HG02970 (cell line): ENCODE measurements around the gene CELSR1.
"Not testable (repeated sequence)": the region's sequence is repeated elsewhere in the genome, so short reads cannot be mapped to it uniquely, and the experiment has no call there.

Experiments
- ATAC-seq: cut with Tn5 transposase; IDR thresholded peaks from one replicate; pipeline ENCODE4 v1.9.1; 2021; ENCODE audit warnings: mild to moderate bottlenecking, moderate library complexity, moderate number of reproducible peaks; ENCODE audit not compliant: unreplicated experiment, low FRiP score

Gene CELSR1

DNA sequence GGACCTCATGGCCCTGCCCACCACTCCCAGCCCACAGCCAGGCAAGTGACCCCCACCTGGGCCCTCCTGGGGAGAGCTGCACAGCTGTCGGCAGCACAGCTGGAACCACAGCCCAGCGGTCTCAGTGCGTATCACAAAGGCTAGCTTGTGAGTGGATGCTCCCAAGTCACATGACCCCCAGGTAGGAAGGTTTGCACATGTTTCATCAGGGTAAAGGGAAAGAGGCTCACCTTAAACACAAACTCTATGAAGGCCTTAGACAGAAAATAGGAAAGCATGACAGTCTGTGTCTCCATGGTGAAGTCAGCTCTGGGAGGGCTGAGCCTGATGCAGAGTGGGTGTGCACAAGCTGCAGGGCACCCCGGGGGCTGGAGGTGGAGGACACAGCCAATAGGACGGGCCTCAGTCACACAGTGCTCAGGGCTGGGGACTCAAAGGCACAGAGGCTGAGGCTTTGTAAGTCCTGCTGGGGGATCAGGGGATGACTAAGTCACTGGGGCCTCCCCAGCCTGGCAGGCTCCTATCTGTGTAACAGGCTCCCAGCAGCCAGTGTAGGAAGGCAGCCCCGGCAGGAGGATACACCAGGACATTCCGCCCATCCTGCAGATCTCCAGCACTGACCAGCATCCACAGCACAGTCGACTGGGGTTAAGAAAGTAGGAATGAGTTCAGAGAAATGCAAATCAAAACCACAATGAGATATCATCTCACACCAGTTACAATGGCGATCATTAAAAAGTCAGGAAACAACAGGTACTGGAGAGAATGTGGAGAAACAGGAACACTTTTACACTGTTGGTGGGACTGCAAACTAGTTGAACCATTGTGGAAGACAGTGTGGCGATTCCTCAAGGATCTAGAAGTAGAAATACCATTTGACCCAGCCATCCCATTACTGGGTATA is 22.0 kb downstream of the CELSR1 start:
- no peak for ATAC-seq

- no peak for ATAC-seq
Observed at GRCh38 chr22:46514592-46515207, 22.7 kb downstream of the CELSR1 start.

DNA sequence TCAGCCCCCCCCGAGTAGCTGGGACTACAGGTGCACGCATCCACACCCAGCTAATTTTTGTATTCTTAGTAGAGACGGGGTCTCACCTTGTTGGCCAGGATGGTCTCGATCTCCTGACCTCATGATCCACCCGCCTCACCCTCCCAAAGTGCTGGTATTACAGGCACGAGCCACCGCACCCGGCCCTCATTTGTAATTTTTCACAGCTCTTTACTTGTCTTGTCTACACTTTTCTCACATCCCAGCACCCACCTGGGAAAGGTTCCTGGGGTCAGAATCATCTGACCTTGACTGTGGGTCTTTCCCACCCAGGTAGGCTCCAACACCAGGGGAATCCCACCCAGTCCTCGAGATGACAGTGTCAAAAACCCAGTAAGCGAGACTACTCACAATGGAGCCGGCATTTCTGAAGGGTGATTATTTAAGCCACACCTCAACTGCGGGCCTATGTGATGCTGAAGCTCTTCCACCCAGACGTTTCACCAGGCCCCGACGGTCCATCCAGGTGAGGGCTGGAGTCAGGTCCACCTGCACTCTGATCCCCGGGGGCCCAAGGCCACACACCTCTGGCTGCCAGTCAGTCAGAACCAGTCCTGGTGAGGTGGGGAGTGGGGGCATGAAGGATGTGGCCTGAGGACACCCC is 23.4 kb downstream of the CELSR1 start:
- ATAC-seq = no peak

DNA sequence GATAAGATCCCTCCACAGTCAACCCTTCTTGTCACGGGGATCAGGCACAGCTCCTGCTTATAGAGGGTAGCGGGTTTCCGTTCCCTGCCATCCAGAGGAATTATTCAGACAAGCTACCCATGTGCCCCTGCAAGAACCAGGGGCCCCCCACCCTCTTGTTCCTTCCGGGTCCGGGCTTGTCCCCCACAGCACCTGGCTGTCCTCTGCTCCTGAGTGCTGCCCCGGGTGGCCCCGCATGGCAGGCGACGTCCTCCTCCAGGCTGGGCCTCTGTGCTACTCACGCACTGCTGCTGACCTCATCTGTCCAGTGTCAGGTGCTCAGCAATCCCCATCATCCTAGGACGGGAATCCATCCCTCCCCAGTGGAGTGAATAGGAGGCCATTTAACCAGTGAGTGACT is 24.7 kb downstream of the CELSR1 start:
- ATAC-seq = no peak

- no peak for ATAC-seq
Observed at GRCh38 chr22:46512039-46512370, 25.4 kb downstream of the CELSR1 start.

- ATAC-seq = no peak
Observed at GRCh38 chr22:46511151-46512038, 26.0 kb downstream of the CELSR1 start.

GRCh38 chr22:46509416-46510089 is 27.9 kb downstream of the CELSR1 start:
- ATAC-seq = no peak

GRCh38 chr22:46508491-46508999 is 28.9 kb downstream of the CELSR1 start:
- ATAC-seq = no peak

GRCh38 chr22:46507451-46508425 is 29.7 kb downstream of the CELSR1 start:
- no peak for ATAC-seq

DNA sequence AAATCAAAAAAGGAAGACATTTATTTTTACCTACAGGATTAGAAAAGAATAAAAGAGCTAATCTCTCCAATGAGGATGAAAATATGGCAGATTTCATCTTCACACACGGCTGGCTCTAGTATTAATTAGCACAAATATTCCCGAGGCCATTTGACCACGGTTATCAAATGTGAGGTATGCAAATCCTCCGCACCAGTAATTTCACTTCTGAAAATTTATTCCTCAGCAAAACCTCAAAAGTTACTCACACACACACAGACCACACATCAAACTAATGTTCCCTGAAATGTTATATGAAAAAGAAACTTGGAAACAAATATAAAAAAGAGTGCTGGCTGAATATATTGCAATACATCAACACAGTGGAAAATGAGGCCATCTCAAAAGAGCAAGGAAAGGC is 32.8 kb downstream of the CELSR1 start:
- ATAC-seq = no peak

- no peak for ATAC-seq
Observed at GRCh38 chr22:46502440-46503175, 34.8 kb downstream of the CELSR1 start.

- no peak for ATAC-seq
Observed at GRCh38 chr22:46501701-46502100, 35.7 kb downstream of the CELSR1 start.

DNA sequence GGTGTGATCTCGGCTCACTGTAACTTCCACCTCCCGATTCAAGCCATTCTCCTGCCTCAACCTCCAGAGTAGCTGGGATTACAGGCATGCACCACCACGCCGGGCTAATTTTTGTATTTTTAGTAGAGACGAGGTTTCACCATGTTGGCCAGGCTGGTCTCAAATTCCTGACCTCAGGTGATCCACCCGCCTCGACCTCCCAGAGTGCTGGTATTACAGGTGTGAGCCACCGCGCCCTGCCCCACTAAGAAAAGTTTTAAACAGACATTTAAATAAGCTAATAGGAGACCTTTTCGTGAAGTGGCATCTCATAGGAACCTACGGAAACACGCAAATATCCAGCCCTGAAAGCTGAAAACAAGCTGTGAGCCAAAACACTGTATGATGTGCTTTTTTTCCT is 36.2 kb downstream of the CELSR1 start:
- ATAC-seq = not testable (repeated sequence)

- no peak for ATAC-seq
Observed at GRCh38 chr22:46500201-46500600, 37.2 kb downstream of the CELSR1 start.

DNA sequence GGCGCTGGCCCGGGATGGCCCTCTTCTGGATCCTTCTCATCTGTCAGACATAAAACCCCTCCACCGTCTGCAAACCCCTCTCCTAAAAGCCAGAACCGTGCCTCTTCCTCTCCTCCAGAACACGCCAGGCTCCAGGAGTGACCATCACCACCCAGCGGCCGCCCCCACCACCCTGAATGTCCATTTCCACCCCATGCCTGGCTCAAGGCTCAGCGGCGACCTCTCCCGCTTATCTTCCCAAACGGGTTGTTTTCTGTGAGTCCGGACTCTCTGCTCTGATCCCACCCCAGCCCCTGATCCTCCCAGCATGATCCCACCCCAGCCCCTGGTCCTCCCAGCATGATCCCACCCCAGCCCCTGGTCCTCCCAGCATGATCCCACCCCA is 37.6 kb downstream of the CELSR1 start:
- ATAC-seq = no peak

GRCh38 chr22:46491946-46492345 is 45.5 kb downstream of the CELSR1 start:
- ATAC-seq = no peak

DNA sequence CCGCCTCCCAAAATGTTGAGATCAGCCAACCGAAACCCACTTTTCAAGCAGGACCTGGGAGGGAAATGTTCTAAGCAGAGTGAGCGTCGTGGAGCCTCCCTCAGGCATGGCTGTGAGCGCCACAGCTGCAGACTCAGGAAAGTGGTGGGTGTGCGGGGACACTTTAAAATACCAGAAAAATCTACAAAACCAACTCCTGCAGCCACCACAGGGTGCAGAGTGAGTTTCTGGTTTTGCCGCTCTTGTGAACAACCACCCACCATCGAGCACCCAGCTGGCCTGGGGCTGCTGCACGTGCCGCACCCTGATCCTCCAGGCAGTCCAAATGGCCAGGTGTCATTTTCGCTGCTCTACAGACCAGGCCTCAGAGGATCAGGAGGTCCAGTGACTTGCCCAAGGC is 46.9 kb downstream of the CELSR1 start:
- ATAC-seq = no peak
